ENCODE results near the gene WDPCP. TPM values are rescaled to one million over a fixed set of nuclear protein-coding genes. Genes with fewer than 3 reads are reported as not detected.
A peak's percentile ranks its signal among the peaks of the same experiment; 100 is the strongest.
"Not testable (repeated sequence)": the region's sequence is repeated elsewhere in the genome, so short reads cannot be mapped to it uniquely, and the experiment has no call there.

WDPCP gene
- total RNA-seq = 26.9 TPM

GRCh38 chr2:63588385-63589147 is at the start of gene WDPCP, which contains the start of gene MDH1:
WDPCP (minus strand) TSS chr2:63588477; CDS start chr2:63588271, 206 bp downstream.
MDH1 (plus strand) TSS chr2:63588963; CDS start chr2:63589044, 81 bp downstream.
- DNase-seq = peak; percentile 99

GRCh38 chr2:63632382-63632781 is 44.1 kb upstream of the WDPCP start:
- DNase-seq = no peak

GRCh38 chr2:63631501-63631900 is 43.2 kb upstream of the WDPCP start:
- DNase-seq = no peak

GRCh38 chr2:63628403-63628942 is 40.2 kb upstream of the WDPCP start:
- DNase-seq = no peak

GRCh38 chr2:63627866-63628265 is 39.6 kb upstream of the WDPCP start:
- DNase-seq = no peak

GRCh38 chr2:63623763-63624162 is 35.5 kb upstream of the WDPCP start:
- DNase-seq = not testable (repeated sequence)

- DNase-seq = no peak
These were observed 34.5 kb upstream of the WDPCP start for GRCh38 chr2:63622751-63623150.

GRCh38 chr2:63619328-63619727 is 31.1 kb upstream of the WDPCP start:
- DNase-seq = no peak

GRCh38 chr2:63617366-63617765 is 29.1 kb upstream of the WDPCP start:
- DNase-seq = no peak

- no peak for DNase-seq
These were observed 27.0 kb upstream of the WDPCP start for GRCh38 chr2:63614983-63615945.

GRCh38 chr2:63614448-63614968 is 26.2 kb upstream of the WDPCP start:
- no peak for DNase-seq

GRCh38 chr2:63613391-63613901 is 25.2 kb upstream of the WDPCP start:
- no peak for DNase-seq

- DNase-seq = no peak
These were observed 22.2 kb upstream of the WDPCP start for GRCh38 chr2:63610525-63610924.

- not testable (repeated sequence) for DNase-seq
These were observed 20.6 kb upstream of the WDPCP start for GRCh38 chr2:63608865-63609264.

GRCh38 chr2:63604666-63605065 is 16.4 kb upstream of the WDPCP start:
- no peak for DNase-seq

- DNase-seq = no peak
These were observed 12.7 kb upstream of the WDPCP start for GRCh38 chr2:63600881-63601460.

- no peak for DNase-seq
These were observed 10.7 kb upstream of the WDPCP start for GRCh38 chr2:63598981-63599380.

- no peak for DNase-seq
These were observed 8.2 kb upstream of the WDPCP start for GRCh38 chr2:63596401-63596883.

GRCh38 chr2:63594660-63595059 is 6.4 kb upstream of the WDPCP start:
- DNase-seq = no peak

GRCh38 chr2:63591566-63592175 is 3.4 kb upstream of the WDPCP start:
- DNase-seq = no peak

All from tongue (tissue), 2 donors.